ENCODE results near the gene PJA1. TPM values are rescaled to one million over a fixed set of nuclear protein-coding genes. Genes with fewer than 3 reads are reported as not detected.

The PJA1 gene
- total RNA-seq, 1 donor from 2014 or later, result 18.6 TPM

DNA sequence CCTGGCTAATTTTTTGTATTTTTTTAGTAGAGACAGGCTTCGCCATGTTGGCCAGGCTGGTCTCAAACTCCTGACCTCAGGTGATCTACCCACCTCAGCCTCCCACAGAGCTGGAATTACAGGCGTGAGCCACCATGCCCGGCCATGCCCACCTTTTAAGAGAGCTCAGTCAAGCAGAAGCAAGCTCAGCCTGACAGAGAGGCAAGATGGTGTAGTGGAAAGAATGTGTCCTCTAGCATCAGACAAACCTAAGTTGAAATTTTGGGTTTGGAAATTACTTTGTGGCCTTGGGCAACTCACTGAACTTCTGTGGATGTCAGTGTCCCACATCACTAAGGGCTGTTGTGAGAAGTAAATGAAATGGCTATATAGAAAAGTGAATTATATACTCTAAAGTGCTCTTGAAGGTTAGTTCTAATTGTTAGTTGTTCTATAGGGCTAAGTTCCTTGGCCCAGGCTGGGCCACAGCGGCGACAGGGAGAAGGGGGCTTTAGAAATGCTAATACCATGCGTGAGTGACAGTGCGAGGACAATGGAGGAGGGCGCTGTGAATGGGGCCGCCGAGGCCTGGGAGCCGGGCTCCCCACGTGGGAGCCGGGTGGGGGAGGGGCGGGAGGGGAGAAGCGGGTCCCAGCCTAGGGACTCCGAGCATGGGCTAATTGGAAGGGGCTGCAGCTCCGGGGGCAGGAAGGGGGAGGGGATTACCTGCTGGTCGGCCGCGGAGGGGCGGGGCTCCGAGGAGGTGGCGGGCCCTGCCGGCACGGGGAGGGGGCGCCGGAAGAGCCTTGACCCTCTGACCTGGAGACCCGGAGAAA is 15.6 kb downstream of the PJA1 start:
- no peaks in the 10 kb centered on the region for H3K9me3 Mint-ChIP-seq
- TF ChIP-seq, protein P1, sequence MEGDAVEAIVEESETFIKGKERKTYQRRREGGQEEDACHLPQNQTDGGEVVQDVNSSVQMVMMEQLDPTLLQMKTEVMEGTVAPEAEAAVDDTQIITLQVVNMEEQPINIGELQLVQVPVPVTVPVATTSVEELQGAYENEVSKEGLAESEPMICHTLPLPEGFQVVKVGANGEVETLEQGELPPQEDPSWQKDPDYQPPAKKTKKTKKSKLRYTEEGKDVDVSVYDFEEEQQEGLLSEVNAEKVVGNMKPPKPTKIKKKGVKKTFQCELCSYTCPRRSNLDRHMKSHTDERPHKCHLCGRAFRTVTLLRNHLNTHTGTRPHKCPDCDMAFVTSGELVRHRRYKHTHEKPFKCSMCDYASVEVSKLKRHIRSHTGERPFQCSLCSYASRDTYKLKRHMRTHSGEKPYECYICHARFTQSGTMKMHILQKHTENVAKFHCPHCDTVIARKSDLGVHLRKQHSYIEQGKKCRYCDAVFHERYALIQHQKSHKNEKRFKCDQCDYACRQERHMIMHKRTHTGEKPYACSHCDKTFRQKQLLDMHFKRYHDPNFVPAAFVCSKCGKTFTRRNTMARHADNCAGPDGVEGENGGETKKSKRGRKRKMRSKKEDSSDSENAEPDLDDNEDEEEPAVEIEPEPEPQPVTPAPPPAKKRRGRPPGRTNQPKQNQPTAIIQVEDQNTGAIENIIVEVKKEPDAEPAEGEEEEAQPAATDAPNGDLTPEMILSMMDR (IDR thresholded peaks at IDR 0.05), result no peak
- ChIA-PET POLR2A (no interaction called here), CTCF (no interaction called here)
- ATAC-seq (ENCODE audit: low read depth) (no peak), DNase-seq (no peak)
- no peak overlapping the region for H3K27ac Mint-ChIP-seq
- H3K27me3 Mint-ChIP-seq, result no peaks in the 10 kb centered on the region
- intact Hi-C loops (cut with micrococcal nuclease), result no loop called here
- no peak overlapping the region for H3K4me3 Mint-ChIP-seq
- H3K4me1 Mint-ChIP-seq, result no peaks in the 10 kb centered on the region
- H3K36me3 Mint-ChIP-seq (ENCODE audit: low read depth), result no peaks in the 10 kb centered on the region

DNA sequence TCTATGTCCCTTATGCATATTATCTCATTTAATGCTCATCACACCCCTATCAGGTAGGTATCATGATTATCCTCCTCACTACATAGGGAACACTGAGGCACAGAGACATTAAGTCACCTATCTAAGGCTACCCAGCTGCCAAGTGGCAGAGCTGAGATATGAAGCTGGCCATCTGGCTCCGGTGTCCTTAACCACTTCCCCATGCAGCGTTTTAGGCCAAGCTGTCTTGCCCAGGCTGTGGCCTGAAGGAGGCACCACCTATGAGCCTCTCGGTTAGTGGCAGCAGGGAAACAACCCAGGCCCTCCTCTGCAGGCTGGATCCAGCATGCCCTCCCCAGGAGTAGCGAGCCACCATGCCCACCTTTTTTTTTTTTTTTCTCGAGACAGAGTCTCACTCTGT is 16.3 kb downstream of the PJA1 start:
- TF ChIP-seq, protein P1 (IDR thresholded peaks at IDR 0.05), result no peak
- H3K4me1 Mint-ChIP-seq, result no peaks in the 10 kb centered on the region
- CTCF ChIA-PET, result no interaction called here
- ATAC-seq (ENCODE audit: low read depth), result no peak
- H3K27me3 Mint-ChIP-seq, result no peaks in the 10 kb centered on the region
- DNase-seq, result no peak
- H3K27ac Mint-ChIP-seq, result no peak overlapping the region
- intact Hi-C loops (cut with micrococcal nuclease), result no loop called here
- H3K9me3 Mint-ChIP-seq, result no peaks in the 10 kb centered on the region
- POLR2A ChIA-PET, result no interaction called here
- no peak overlapping the region for H3K4me3 Mint-ChIP-seq
- no peaks in the 10 kb centered on the region for H3K36me3 Mint-ChIP-seq (ENCODE audit: low read depth)

DNA sequence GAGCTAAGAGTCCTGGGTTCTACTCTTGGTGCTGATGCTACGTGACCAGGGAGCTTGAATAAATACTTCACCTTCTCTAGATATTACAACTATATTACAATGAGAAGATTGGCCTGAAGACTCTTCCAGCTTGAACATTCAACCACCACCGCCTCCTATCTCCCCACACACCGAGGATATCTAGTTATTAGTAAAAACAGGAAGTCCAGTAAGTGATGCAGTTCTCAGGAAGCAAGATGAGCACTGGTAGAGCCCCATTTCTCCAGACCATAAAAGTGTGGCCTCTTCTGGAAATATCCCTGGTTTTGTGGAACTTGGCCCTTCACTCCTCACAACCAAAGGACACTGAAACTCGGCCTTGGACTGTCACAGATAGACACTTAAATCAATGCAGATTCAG is 18.5 kb downstream of the PJA1 start:
- CTCF ChIA-PET, result no interaction called here
- no peak for ATAC-seq (ENCODE audit: low read depth)
- DNase-seq, result no peak
- no peaks in the 10 kb centered on the region for H3K27me3 Mint-ChIP-seq
- H3K4me1 Mint-ChIP-seq, result no peaks in the 10 kb centered on the region
- H3K36me3 Mint-ChIP-seq (ENCODE audit: low read depth), result no peaks in the 10 kb centered on the region
- no peaks in the 10 kb centered on the region for H3K9me3 Mint-ChIP-seq
- H3K4me3 Mint-ChIP-seq, result no peak overlapping the region
- H3K27ac Mint-ChIP-seq, result no peak overlapping the region
- intact Hi-C loops (cut with micrococcal nuclease), result no loop called here
- POLR2A ChIA-PET, result no interaction called here
- TF ChIP-seq, protein P1 (IDR thresholded peaks at IDR 0.05), result no peak

DNA sequence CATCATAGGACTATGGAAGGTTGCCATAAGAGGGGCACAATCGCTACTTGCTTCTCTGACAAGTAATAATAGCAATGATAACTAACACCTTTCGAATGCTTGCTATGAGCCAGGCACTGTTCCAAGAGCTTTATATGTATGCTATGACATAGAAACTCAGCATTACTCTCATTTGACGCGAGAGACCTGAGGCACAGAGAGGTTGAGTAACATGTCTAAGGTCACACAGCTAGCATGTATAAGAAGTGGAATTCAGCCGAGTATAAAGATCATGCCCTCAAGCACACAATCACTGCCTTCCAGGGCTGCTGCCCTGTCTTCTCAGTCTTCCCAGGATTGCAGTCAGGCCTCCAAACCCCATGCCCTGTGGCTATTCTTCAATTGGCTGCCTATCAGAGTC is 19.5 kb downstream of the PJA1 start:
- POLR2A ChIA-PET, result no interaction called here
- no peaks in the 10 kb centered on the region for H3K27me3 Mint-ChIP-seq
- no peak overlapping the region for H3K4me3 Mint-ChIP-seq
- no peak overlapping the region for H3K27ac Mint-ChIP-seq
- CTCF ChIA-PET, result no interaction called here
- TF ChIP-seq, protein P1 (IDR thresholded peaks at IDR 0.05), result no peak
- H3K4me1 Mint-ChIP-seq, result no peaks in the 10 kb centered on the region
- no peaks in the 10 kb centered on the region for H3K36me3 Mint-ChIP-seq (ENCODE audit: low read depth)
- intact Hi-C loops (cut with micrococcal nuclease), result no loop called here
- no peaks in the 10 kb centered on the region for H3K9me3 Mint-ChIP-seq
- no peak for ATAC-seq (ENCODE audit: low read depth)
- DNase-seq, result no peak

DNA sequence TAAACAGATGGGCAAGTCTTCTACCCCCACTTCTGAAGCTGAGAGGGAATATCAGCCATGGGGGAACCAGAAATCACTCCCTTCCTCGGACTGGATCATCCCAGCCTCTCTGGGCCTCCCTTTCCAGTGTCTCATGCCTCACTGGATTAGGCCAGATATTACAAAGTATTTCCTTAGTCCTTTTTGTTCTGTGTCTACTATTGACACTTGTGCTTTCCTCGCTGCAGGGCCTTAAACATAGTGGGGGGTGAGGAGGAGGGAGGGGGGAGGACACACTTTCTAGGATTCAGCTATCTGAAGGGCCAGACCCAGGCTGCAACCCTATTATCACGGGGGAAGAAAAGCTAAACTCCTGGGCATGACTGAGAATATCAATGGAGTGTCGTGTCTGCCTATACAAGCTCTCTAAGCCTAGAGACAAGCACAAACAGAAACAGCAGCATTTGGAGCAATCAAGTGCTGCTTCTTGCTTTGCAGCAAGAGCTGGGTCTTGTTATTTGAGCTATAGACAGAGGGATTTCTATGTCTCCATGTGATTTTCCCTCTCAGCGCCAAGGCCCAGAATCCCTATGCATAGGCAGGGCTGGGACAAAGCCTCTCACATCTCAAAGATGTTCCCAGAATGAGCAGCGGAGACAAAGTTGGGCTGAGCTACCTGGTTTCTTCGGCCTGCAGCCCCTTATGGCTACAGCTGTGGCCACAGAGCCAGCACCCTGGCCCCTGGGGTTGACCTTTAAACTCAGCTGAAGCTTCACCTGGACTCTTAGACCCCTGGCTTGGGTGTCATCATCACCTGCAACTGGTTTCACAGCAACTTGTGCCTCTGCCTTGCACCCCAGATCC is 20.2 kb downstream of the PJA1 start:
- no peaks in the 10 kb centered on the region for H3K27me3 Mint-ChIP-seq
- ATAC-seq (ENCODE audit: low read depth), result no peak
- H3K4me1 Mint-ChIP-seq, result no peaks in the 10 kb centered on the region
- ChIA-PET POLR2A (no interaction called here), CTCF (no interaction called here)
- TF ChIP-seq, protein P1 (IDR thresholded peaks at IDR 0.05), result no peak
- no peaks in the 10 kb centered on the region for H3K9me3 Mint-ChIP-seq
- intact Hi-C loops (cut with micrococcal nuclease), result no loop called here
- no peak overlapping the region for H3K4me3 Mint-ChIP-seq
- H3K36me3 Mint-ChIP-seq (ENCODE audit: low read depth), result no peaks in the 10 kb centered on the region
- H3K27ac Mint-ChIP-seq, result no peak overlapping the region
- no peak for DNase-seq

Measured in activated B cell treated with CpG ODN at 0.5 μM for 24 hours (primary cell).